Measurements from ENCODE around the gene RNF223.

DNA sequence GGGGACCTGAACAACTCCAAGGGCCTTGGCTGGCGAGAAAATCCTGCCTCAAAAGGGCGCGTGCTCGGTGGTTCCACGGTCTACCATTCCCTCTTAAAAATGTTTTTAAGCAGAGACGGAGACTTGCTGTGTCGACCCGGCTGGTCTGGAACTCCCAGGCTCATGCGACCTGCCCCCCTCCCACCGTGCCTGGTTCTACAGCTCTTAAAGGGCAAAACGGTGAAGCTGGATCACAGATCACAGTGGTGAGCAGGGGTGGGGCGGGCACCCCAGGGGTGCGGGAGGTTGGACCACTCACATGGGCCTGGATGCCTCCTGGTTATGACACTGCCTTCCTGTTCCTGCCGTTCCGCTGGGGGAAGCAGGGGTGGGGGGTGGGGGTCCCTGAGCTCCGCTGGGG, 46.0 kb upstream of the RNF223 start:
- no peak for TF ChIP-seq CTCF (IDR thresholded peaks at IDR 0.05; ENCODE audit: low read depth, low read length)
- no peak for TF ChIP-seq POLR2A (IDR thresholded peaks at IDR 0.05; ENCODE audit: extremely low read depth, insufficient read length)
- TF ChIP-seq MYC (IDR thresholded peaks at IDR 0.05; ENCODE audit: low read depth, low read length), result no peak

Data from NB4 (cell line).